Lower leg skin (tissue), 3 donors: ENCODE data around the gene CYB5R4.

ENCODE experiments used
- POLR2A ChIP-seq, 2 donors: fragments of 450-650 bp; IDR thresholded peaks; one replicate each; pipeline ENCODE4 v1.6.1; 2016 to 2017; ENCODE audit warnings: antibody characterized with exemption in 2 of 2, mild to moderate bottlenecking in 1 of 2, moderate library complexity in 1 of 2
- TF ChIP-seq, protein P1 (sequence below), 3 donors: fragments of 450-650 bp; IDR thresholded peaks; one replicate each; pipeline ENCODE4 v1.5.1; 2016; ENCODE audit warnings: antibody characterized with exemption in 3 of 3, mild to moderate bottlenecking in 3 of 3, moderate library complexity in 2 of 3

GRCh38 chr6:83908813-83909212 lies 49.3 kb downstream of the CYB5R4 start:
- TF ChIP-seq, protein P1, sequence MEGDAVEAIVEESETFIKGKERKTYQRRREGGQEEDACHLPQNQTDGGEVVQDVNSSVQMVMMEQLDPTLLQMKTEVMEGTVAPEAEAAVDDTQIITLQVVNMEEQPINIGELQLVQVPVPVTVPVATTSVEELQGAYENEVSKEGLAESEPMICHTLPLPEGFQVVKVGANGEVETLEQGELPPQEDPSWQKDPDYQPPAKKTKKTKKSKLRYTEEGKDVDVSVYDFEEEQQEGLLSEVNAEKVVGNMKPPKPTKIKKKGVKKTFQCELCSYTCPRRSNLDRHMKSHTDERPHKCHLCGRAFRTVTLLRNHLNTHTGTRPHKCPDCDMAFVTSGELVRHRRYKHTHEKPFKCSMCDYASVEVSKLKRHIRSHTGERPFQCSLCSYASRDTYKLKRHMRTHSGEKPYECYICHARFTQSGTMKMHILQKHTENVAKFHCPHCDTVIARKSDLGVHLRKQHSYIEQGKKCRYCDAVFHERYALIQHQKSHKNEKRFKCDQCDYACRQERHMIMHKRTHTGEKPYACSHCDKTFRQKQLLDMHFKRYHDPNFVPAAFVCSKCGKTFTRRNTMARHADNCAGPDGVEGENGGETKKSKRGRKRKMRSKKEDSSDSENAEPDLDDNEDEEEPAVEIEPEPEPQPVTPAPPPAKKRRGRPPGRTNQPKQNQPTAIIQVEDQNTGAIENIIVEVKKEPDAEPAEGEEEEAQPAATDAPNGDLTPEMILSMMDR (IDR thresholded peaks at IDR 0.05) = no peak
- TF ChIP-seq POLR2A (IDR thresholded peaks at IDR 0.05) = no peak
